H1 (cell line): ENCODE data around the gene TBX18. TPM values are rescaled to one million over a fixed set of nuclear protein-coding genes. Genes with fewer than 3 reads are reported as not detected.

Experiments used
- CTCF ChIA-PET: fragments of 300-600 bp; sonication (Branson Sonifier 250); formaldehyde crosslinking; loops from one replicate; lab custom pipeline; 2021; ENCODE audit not compliant: partially characterized antibody; lab: Charles Lee
- POLR2A ChIA-PET: fragments of 300-600 bp; sonication (Branson Sonifier 250); formaldehyde crosslinking; loops from one replicate; lab custom pipeline; 2021; ENCODE audit warnings: inconsistent platforms; ENCODE audit not compliant: partially characterized antibody; lab: Charles Lee
- DNase-seq, 2 experiments: peaks; one replicate each; pipeline versions ENCODE4 v3.0.0 to v3.0.0-alpha.2; 2010 to 2022; ENCODE audit warnings: low spot score in 2 of 2, low read depth in 1 of 2, mixed read lengths in 1 of 2
- FAIRE-seq: peaks from 2 replicates; lab custom pipeline; 2011; peaks lifted over from hg19 to GRCh38; lab: Jason Lieb, UNC
- H2AFZ ChIP-seq: 2 replicates; pipeline ENCODE4 v1.8.1; 2012; ENCODE audit warnings: low read length, inconsistent platforms
- H2AK5ac ChIP-seq: 2 replicates; pipeline ENCODE4 v1.6.1; 2013; ENCODE audit warnings: low read depth, low read length
- H2BK120ac ChIP-seq: replicated peaks from 2 replicates; pipeline ENCODE3; 2013; ENCODE audit warnings: low read depth, low read length, inconsistent platforms
- H2BK12ac ChIP-seq: 2 replicates; pipeline ENCODE4 v1.6.1; 2013; ENCODE audit warnings: low read depth, low read length
- H2BK15ac ChIP-seq: 2 replicates; pipeline ENCODE4 v1.6.1; 2013; ENCODE audit warnings: low read length
- H2BK20ac ChIP-seq: 2 replicates; pipeline ENCODE4 v1.6.1; 2013; ENCODE audit warnings: low read length
- H2BK5ac ChIP-seq: 2 replicates; pipeline ENCODE4 v1.6.1; 2013; ENCODE audit warnings: low read depth, low read length
- H3K14ac ChIP-seq: 2 replicates; pipeline ENCODE4 v1.6.1; 2013; ENCODE audit warnings: inconsistent platforms; ENCODE audit not compliant: insufficient read length
- H3K18ac ChIP-seq: 2 replicates; pipeline ENCODE4 v1.6.1; 2013; ENCODE audit warnings: low read length; ENCODE audit errors: extremely low read depth
- H3K23ac ChIP-seq: 2 replicates; pipeline ENCODE4 v1.6.1; 2013; ENCODE audit warnings: inconsistent platforms; ENCODE audit not compliant: insufficient read length
- H3K23me2 ChIP-seq: 2 replicates; pipeline ENCODE4 v1.6.1; 2013; ENCODE audit warnings: low read depth, low read length
- H3K27ac ChIP-seq: 2 replicates; pipeline ENCODE4 v1.6.1; 2011; ENCODE audit warnings: low read depth, low read length, inconsistent platforms
- H3K27me3 ChIP-seq, 4 experiments: replicated peaks in 1 of 4; 1 replicate in 1 of 4; 2 replicates in 3 of 4; pipeline versions ENCODE4 v1.6.1 to v1.8.1; 2011 to 2013; ENCODE audit warnings: low read length in 3 of 4, mild to moderate bottlenecking in 3 of 4, inconsistent platforms in 2 of 4, mixed read lengths in 2 of 4, moderate library complexity in 1 of 4; ENCODE audit not compliant: control insufficient read depth in 3 of 4, insufficient read depth in 3 of 4; ENCODE audit errors: extremely low read depth in 1 of 4
- H3K36me3 ChIP-seq, 4 experiments: 2 replicates each; pipeline versions ENCODE4 v1.6.1 to v1.8.1; 2011 to 2013; ENCODE audit warnings: mild to moderate bottlenecking in 4 of 4, low read length in 3 of 4, moderate library complexity in 2 of 4, control low read depth in 1 of 4, inconsistent platforms in 1 of 4; ENCODE audit not compliant: insufficient read depth in 4 of 4, control insufficient read depth in 2 of 4
- H3K4ac ChIP-seq: replicated peaks from 2 replicates; pipeline ENCODE3; 2013; ENCODE audit warnings: low read length, low read depth, mixed read lengths, inconsistent platforms; ENCODE audit not compliant: insufficient read length
- H3K4me1 ChIP-seq, 4 experiments: replicated peaks in 1 of 4; 1 replicate in 1 of 4; 2 replicates in 3 of 4; pipeline versions ENCODE4 v1.6.1 to v1.8.1; 2011 to 2013; ENCODE audit warnings: low read length in 3 of 4, inconsistent platforms in 2 of 4, mixed read lengths in 1 of 4; ENCODE audit not compliant: insufficient read depth in 4 of 4, control insufficient read depth in 3 of 4
- H3K4me2 ChIP-seq, 2 experiments: 2 replicates each; pipeline versions ENCODE4 v1.6.1 to v1.8.1; 2011 to 2013; ENCODE audit warnings: low read depth in 2 of 2, low read length in 2 of 2, control low read depth in 1 of 2, inconsistent platforms in 1 of 2, mild to moderate bottlenecking in 1 of 2; ENCODE audit not compliant: insufficient read depth in 1 of 2
- H3K4me3 ChIP-seq, 4 experiments: fragments of 200-600, 300-600 bp in 1 of 4; sonication (generic), shearing (Covaris generic), sonication (Bioruptor Twin) in 1 of 4; 2 replicates each; pipeline versions ENCODE4 v1.5.1 to v1.8.1; 2011 to 2016; ENCODE audit warnings: low read length in 4 of 4, low read depth in 3 of 4, control low read depth in 2 of 4, inconsistent platforms in 2 of 4, mild to moderate bottlenecking in 2 of 4, mixed read lengths in 1 of 4, moderate library complexity in 1 of 4; ENCODE audit not compliant: insufficient read depth in 2 of 4; ENCODE audit errors: extremely low read depth in 1 of 4
- H3K56ac ChIP-seq: replicated peaks from 2 replicates; pipeline ENCODE3; 2013; ENCODE audit warnings: low read depth, mild to moderate bottlenecking, mixed read lengths, low read length, inconsistent platforms; ENCODE audit not compliant: insufficient read length
- H3K79me1 ChIP-seq: 2 replicates; pipeline ENCODE4 v1.6.1; 2013; ENCODE audit warnings: low read depth, low read length, control low read depth
- H3K79me2 ChIP-seq, 2 experiments: 2 replicates each; pipeline versions ENCODE4 v1.6.1 to v1.8.1; 2012 to 2013; ENCODE audit warnings: low read length in 2 of 2, mild to moderate bottlenecking in 2 of 2, inconsistent platforms in 1 of 2; ENCODE audit not compliant: insufficient read depth in 2 of 2, control insufficient read depth in 1 of 2
- H3K9ac ChIP-seq, 4 experiments: replicated peaks in 1 of 4; 1 replicate in 1 of 4; 2 replicates in 3 of 4; pipeline versions ENCODE4 v1.6.1 to v1.8.1; 2011 to 2013; ENCODE audit warnings: low read depth in 3 of 4, low read length in 3 of 4, control low read depth in 2 of 4, mild to moderate bottlenecking in 2 of 4, moderate library complexity in 2 of 4, inconsistent platforms in 1 of 4; ENCODE audit errors: extremely low read depth in 1 of 4
- H3K9me3 ChIP-seq, 2 experiments: 2 replicates each; pipeline versions ENCODE4 v1.6.1 to v1.8.1; 2012 to 2013; ENCODE audit warnings: mild to moderate bottlenecking in 2 of 2, moderate library complexity in 2 of 2, control low read depth in 1 of 2, inconsistent platforms in 1 of 2, low read depth in 1 of 2, low read length in 1 of 2, mixed read lengths in 1 of 2; ENCODE audit not compliant: insufficient read depth in 2 of 2
- H4K20me1 ChIP-seq, 2 experiments: replicated peaks in 1 of 2; 2 replicates each; pipeline versions ENCODE3 to v1.8.1; 2011 to 2013; ENCODE audit warnings: inconsistent platforms in 2 of 2, low read length in 2 of 2, mild to moderate bottlenecking in 1 of 2; ENCODE audit not compliant: insufficient read depth in 2 of 2, control insufficient read depth in 1 of 2
- H4K5ac ChIP-seq: 2 replicates; pipeline ENCODE4 v1.6.1; 2013; ENCODE audit warnings: low read length, low read depth, mixed read lengths, inconsistent platforms; ENCODE audit not compliant: insufficient read length
- H4K8ac ChIP-seq: 2 replicates; pipeline ENCODE4 v1.8.0; 2013; ENCODE audit warnings: mild to moderate bottlenecking, moderate library complexity, low read length, inconsistent platforms; ENCODE audit not compliant: insufficient read depth; ENCODE audit errors: extremely low read depth
- H4K91ac ChIP-seq: replicated peaks from 2 replicates; pipeline ENCODE3; 2013; ENCODE audit warnings: low read length, mixed read lengths, inconsistent platforms; ENCODE audit not compliant: insufficient read length
- RAD21 ChIP-seq, 2 experiments: IDR thresholded peaks in 1 of 2; conservative IDR thresholded peaks in 1 of 2; 2 replicates each; pipeline ENCODE4 v1.6.1; 2011; ENCODE audit warnings: low read depth in 2 of 2, low read length in 2 of 2, improper control_type of control experiment in 1 of 2, inconsistent platforms in 1 of 2, mild to moderate bottlenecking in 1 of 2, moderate library complexity in 1 of 2
- TAF1 ChIP-seq: IDR thresholded peaks from 2 replicates; pipeline ENCODE4 v1.6.1; 2011; ENCODE audit warnings: mild to moderate bottlenecking, low read depth, low read length
- TAF7 ChIP-seq: optimal IDR thresholded peaks from 2 replicates; pipeline ENCODE3; 2011; ENCODE audit warnings: low read depth, mild to moderate bottlenecking, inconsistent platforms, low read length, moderate library complexity, borderline replicate concordance
- WGBS, 2 experiments: shearing (Covaris generic) in 1 of 2; methylation state at CpG; one replicate each; pipeline versions ENCODE4 v1.1.6 to v1.1.7; 2013 to 2015; ENCODE audit warnings: low lambda C conversion rate in 2 of 2, mixed read lengths in 2 of 2, inconsistent platforms in 1 of 2, low coverage in 1 of 2, missing lambda C conversion rate in 1 of 2; ENCODE audit not compliant: insufficient replicate concordance in 2 of 2, insufficient coverage in 1 of 2, insufficient read length in 1 of 2; ENCODE audit errors: extremely low coverage in 1 of 2, missing lambda C conversion rate in 1 of 2; 5-methylcytosine and 5-hydroxymethylcytosine counted together
- polyA plus RNA-seq, 7 experiments: library from polyadenylated mRNA; depleted of rRNA in 3 of 7; stranded (reverse) in 5 of 7; unstranded in 2 of 7; fragments of >200 nt in 5 of 7; fragments of 200-250 nt in 2 of 7; gene quantifications; 1 replicate in 5 of 7; 2 replicates in 1 of 7; 4 replicates in 1 of 7; pipeline versions ENCODE4 v1.2.1 to v1.2.3, GENCODE V29; 2011 to 2013; ENCODE audit warnings: missing spikeins in 2 of 7, mixed read lengths in 2 of 7
- total RNA-seq: library from RNA; stranded (reverse); fragmentation: NEBNext Ultra II Directional; extraction: Animal tissue kit (Norgen Biotek cat#: 25700); gene quantifications from 2 replicates; pipeline ENCODE4 v1.2.1, GENCODE V29; 2021
- TF ChIP-seq, protein P1 (sequence below), 3 experiments: IDR thresholded peaks; 1 replicate in 2 of 3; 2 replicates in 1 of 3; pipeline versions ENCODE4 v1.5.1 to v1.6.1; 2011; ENCODE audit warnings: low read length in 3 of 3, mild to moderate bottlenecking in 3 of 3, inconsistent platforms in 2 of 3, low read depth in 1 of 3, moderate library complexity in 1 of 3; ENCODE audit not compliant: insufficient read depth in 1 of 3; ENCODE audit errors: control extremely low read depth in 1 of 3

The TBX18 gene
- total and polyA plus RNA-seq, 2 of the 8 experiments (the other 6 are each of a cell fraction or from before 2014, with no cell fraction given) = 0.02 TPM; not detected in 1

DNA sequence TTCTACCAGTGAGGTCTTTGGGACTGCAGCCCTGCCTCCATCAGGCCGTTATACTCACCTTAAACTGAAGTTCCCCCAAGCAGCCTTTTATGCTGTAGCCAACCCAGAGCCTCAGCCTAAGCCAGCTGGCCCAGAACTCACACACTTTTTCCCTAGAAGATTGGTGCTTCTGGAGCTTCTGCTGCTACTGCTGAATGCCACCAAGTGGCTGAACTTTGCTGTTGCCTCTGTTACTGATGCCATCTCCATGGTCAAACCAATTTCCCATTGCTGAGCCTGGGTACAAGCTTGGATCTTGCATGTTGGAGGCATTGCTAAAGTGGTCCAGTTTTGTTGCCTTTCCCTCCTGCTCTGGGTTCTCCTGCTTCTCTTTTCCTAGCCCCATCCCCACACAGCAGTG is 15.0 kb upstream of the TBX18 start:
- H3K9me3 ChIP-seq = no peaks in the 10 kb centered on the region
- 67% methylated on average over 1 of the region's 1 CpG; no CpG with 5 or more reads in 1 of the 2 experiments for WGBS, 2 experiments
- no peak overlapping the region for H2BK20ac ChIP-seq
- no peak overlapping the region for H3K56ac ChIP-seq
- H4K5ac ChIP-seq = no peak overlapping the region
- H3K23me2 ChIP-seq = peaks cover 5% of the 10 kb centered on the region; the same call in 1 of the 2 replicates
- H3K79me1 ChIP-seq = no peaks in the 10 kb centered on the region
- H2BK120ac ChIP-seq = no peak overlapping the region
- no peak overlapping the region for H2AK5ac ChIP-seq
- H2AFZ ChIP-seq = no peak overlapping the region
- no peak overlapping the region for H2BK15ac ChIP-seq
- no peak for FAIRE-seq
- H3K79me2 ChIP-seq = no peaks in the 10 kb centered on the region
- peaks cover 0 to 2% (median 0%) of the 10 kb centered on the region in 4 experiments; a peak in 2 of 7 replicates for H3K4me1 ChIP-seq
- peaks cover 0 to 1% of the 10 kb centered on the region in 2 experiments for H4K20me1 ChIP-seq
- ChIA-PET POLR2A (no interaction called here), CTCF (interaction anchor here (0.6 to 4.2 kb wide), 14 partner anchors 10 to 544 kb away, joined by 3 to 22 read pairs (median 4); no protein-coding TSS in a partner anchor)
- no peak overlapping the region for H2BK12ac ChIP-seq
- no peak overlapping the region for H2BK5ac ChIP-seq
- H3K36me3 ChIP-seq = no peaks in the 10 kb centered on the region
- H4K8ac ChIP-seq = no peak overlapping the region
- no peak overlapping the region for H4K91ac ChIP-seq
- no peak overlapping the region for H3K4ac ChIP-seq
- H3K9ac ChIP-seq = no peak overlapping the region
- no peak overlapping the region for H3K27ac ChIP-seq
- DNase-seq = no peak
- no peak overlapping the region for H3K14ac ChIP-seq
- H3K23ac ChIP-seq = no peak overlapping the region
- TF ChIP-seq RAD21 (IDR thresholded peaks at IDR 0.05 in 1 of 2, conservative IDR thresholded peaks at IDR 0.05 in 1 of 2; ENCODE audit: low read depth in 2 of 2, low read length in 2 of 2) (peak; percentile 29 to 48), TAF7 (no peak), TAF1 (no peak)
- TF ChIP-seq, protein P1, sequence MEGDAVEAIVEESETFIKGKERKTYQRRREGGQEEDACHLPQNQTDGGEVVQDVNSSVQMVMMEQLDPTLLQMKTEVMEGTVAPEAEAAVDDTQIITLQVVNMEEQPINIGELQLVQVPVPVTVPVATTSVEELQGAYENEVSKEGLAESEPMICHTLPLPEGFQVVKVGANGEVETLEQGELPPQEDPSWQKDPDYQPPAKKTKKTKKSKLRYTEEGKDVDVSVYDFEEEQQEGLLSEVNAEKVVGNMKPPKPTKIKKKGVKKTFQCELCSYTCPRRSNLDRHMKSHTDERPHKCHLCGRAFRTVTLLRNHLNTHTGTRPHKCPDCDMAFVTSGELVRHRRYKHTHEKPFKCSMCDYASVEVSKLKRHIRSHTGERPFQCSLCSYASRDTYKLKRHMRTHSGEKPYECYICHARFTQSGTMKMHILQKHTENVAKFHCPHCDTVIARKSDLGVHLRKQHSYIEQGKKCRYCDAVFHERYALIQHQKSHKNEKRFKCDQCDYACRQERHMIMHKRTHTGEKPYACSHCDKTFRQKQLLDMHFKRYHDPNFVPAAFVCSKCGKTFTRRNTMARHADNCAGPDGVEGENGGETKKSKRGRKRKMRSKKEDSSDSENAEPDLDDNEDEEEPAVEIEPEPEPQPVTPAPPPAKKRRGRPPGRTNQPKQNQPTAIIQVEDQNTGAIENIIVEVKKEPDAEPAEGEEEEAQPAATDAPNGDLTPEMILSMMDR (IDR thresholded peaks at IDR 0.05; ENCODE audit: control extremely low read depth in 1 of 3, insufficient read depth in 1 of 3, low read depth in 1 of 3, low read length in 3 of 3) = peak in 2 of 3 experiments; percentile 15 to 42; a peak in 3 of 4 replicates
- no peak overlapping the region for H3K4me3 ChIP-seq
- H3K18ac ChIP-seq = no peak overlapping the region
- peaks cover 10 to 29% (median 20%) of the 10 kb centered on the region in 4 experiments for H3K27me3 ChIP-seq
- H3K4me2 ChIP-seq = no peak overlapping the region
